OCI-LY1 (cell line): ENCODE data around the gene PLAA.

Source experiments
- EZH2 ChIP-seq: fragments of 200-600 bp; sonication (generic), shearing (Covaris generic); IDR thresholded peaks from 2 replicates; pipeline ENCODE4 v1.8.0; 2017; ENCODE audit warnings: borderline replicate concordance, mixed run types, mild to moderate bottlenecking, antibody characterized with exemption, low read length, moderate library complexity, mixed read lengths
- TF ChIP-seq, protein P1 (sequence below): fragments of 200-600 bp; sonication (generic), shearing (Covaris generic); IDR thresholded peaks from 2 replicates; pipeline ENCODE4 v1.5.1; 2017; ENCODE audit warnings: mild to moderate bottlenecking, antibody characterized with exemption, low read length, moderate library complexity, mixed read lengths

GRCh38 chr9:26971721-26972120 lies 24.7 kb upstream of the PLAA start:
- TF ChIP-seq EZH2, result no peak
- TF ChIP-seq, protein P1, sequence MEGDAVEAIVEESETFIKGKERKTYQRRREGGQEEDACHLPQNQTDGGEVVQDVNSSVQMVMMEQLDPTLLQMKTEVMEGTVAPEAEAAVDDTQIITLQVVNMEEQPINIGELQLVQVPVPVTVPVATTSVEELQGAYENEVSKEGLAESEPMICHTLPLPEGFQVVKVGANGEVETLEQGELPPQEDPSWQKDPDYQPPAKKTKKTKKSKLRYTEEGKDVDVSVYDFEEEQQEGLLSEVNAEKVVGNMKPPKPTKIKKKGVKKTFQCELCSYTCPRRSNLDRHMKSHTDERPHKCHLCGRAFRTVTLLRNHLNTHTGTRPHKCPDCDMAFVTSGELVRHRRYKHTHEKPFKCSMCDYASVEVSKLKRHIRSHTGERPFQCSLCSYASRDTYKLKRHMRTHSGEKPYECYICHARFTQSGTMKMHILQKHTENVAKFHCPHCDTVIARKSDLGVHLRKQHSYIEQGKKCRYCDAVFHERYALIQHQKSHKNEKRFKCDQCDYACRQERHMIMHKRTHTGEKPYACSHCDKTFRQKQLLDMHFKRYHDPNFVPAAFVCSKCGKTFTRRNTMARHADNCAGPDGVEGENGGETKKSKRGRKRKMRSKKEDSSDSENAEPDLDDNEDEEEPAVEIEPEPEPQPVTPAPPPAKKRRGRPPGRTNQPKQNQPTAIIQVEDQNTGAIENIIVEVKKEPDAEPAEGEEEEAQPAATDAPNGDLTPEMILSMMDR, result no peak
